SK-N-SH treated with all-trans-retinoic acid at 6 μM for 48 hours (cell line): ENCODE results near the gene GALNT13.

Experiments used
- ATAC-seq: fragments of 200-7000 bp; cut with Tn5 transposase; 3 replicates; pipeline ENCODE4 v1.9.1; 2020; ENCODE audit warnings: mild to moderate bottlenecking, moderate library complexity
- ARNTL ChIP-seq: fragments of 450-650 bp; formaldehyde crosslinking; IDR thresholded peaks from 2 replicates; pipeline ENCODE4 v1.5.0; 2020; ENCODE audit warnings: low read depth, mild to moderate bottlenecking, moderate library complexity, borderline replicate concordance
- BACH2 ChIP-seq: fragments of 250-450 bp; sonication (Bioruptor Pico); IDR thresholded peaks from 2 replicates; pipeline ENCODE4 v1.9.0; 2021; ENCODE audit warnings: mild to moderate bottlenecking, borderline replicate concordance
- CREB5 ChIP-seq: fragments of 250-450 bp; sonication (Bioruptor Pico); IDR thresholded peaks from 2 replicates; pipeline ENCODE4 v1.5.1; 2020; ENCODE audit warnings: low read depth, mild to moderate bottlenecking, moderate library complexity
- CSDC2 ChIP-seq: fragments of 250-450 bp; sonication (Bioruptor Pico); IDR thresholded peaks from 2 replicates; pipeline ENCODE4 v1.5.0; 2020; ENCODE audit warnings: mild to moderate bottlenecking, moderate library complexity
- CSRNP3 ChIP-seq: fragments of 250-450 bp; sonication (Bioruptor Pico); IDR thresholded peaks from 2 replicates; pipeline ENCODE4 v1.5.1; 2021; ENCODE audit warnings: mild to moderate bottlenecking, moderate library complexity
- ESRRG ChIP-seq: fragments of 250-450 bp; sonication (Bioruptor Pico); IDR thresholded peaks from 2 replicates; pipeline ENCODE4 v1.6.1; 2021; ENCODE audit warnings: mild to moderate bottlenecking
- ISL1 ChIP-seq: fragments of 250-450 bp; sonication (Bioruptor Pico); IDR thresholded peaks from 2 replicates; pipeline ENCODE4 v2.1.2; 2022; ENCODE audit warnings: mild to moderate bottlenecking, moderate library complexity
- OSR1 ChIP-seq: fragments of 250-450 bp; sonication (Bioruptor Pico); IDR thresholded peaks from 2 replicates; pipeline ENCODE4 v1.8.0; 2022; ENCODE audit warnings: moderate library complexity, mild to moderate bottlenecking, inconsistent platforms
- PATZ1 ChIP-seq: fragments of 250-450 bp; sonication (Bioruptor Pico); IDR thresholded peaks from 2 replicates; pipeline ENCODE4 v1.8.0; 2020; ENCODE audit warnings: mild to moderate bottlenecking, moderate library complexity, borderline replicate concordance
- POU6F1 ChIP-seq: fragments of 250-450 bp; sonication (Bioruptor Pico); IDR thresholded peaks from 2 replicates; pipeline ENCODE4 v1.8.0; 2021; ENCODE audit warnings: low read depth, mild to moderate bottlenecking, moderate library complexity, borderline replicate concordance
- PPARA ChIP-seq: fragments of 250-450 bp; sonication (Bioruptor Pico); IDR thresholded peaks from 2 replicates; pipeline ENCODE4 v1.5.0; 2020; ENCODE audit warnings: mild to moderate bottlenecking, borderline replicate concordance
- RARB ChIP-seq: fragments of 250-450 bp; sonication (Bioruptor Pico); IDR thresholded peaks from 2 replicates; pipeline ENCODE4 v1.8.0; 2021; ENCODE audit warnings: mild to moderate bottlenecking, moderate library complexity
- SNAI2 ChIP-seq: fragments of 250-450 bp; sonication (Bioruptor Pico); IDR thresholded peaks from 2 replicates; pipeline ENCODE4 v1.5.0; 2020; ENCODE audit warnings: mild to moderate bottlenecking, moderate library complexity
- TCF4 ChIP-seq: fragments of 250-450 bp; sonication (Bioruptor Pico); IDR thresholded peaks from 2 replicates; pipeline ENCODE4 v1.8.0; 2021; ENCODE audit warnings: mild to moderate bottlenecking, moderate library complexity, borderline replicate concordance
- TSHZ2 ChIP-seq: fragments of 250-450 bp; sonication (Bioruptor Pico); IDR thresholded peaks from 2 replicates; pipeline ENCODE4 v1.5.0; 2020; ENCODE audit warnings: mild to moderate bottlenecking, moderate library complexity
- ZC3H10 ChIP-seq: fragments of 250-450 bp; sonication (Bioruptor Pico); IDR thresholded peaks from 2 replicates; pipeline ENCODE4 v1.5.1; 2021; ENCODE audit warnings: mild to moderate bottlenecking, moderate library complexity
- ZFP3 ChIP-seq: fragments of 250-450 bp; sonication (Bioruptor Pico); IDR thresholded peaks from 2 replicates; pipeline ENCODE4 v1.5.0; 2020; ENCODE audit warnings: mild to moderate bottlenecking, moderate library complexity
- ZNF565 ChIP-seq: fragments of 450-650 bp; formaldehyde crosslinking; conservative IDR thresholded peaks from 2 replicates; pipeline ENCODE4 v1.5.0; 2020; ENCODE audit warnings: low read depth, mild to moderate bottlenecking, moderate library complexity
- ZNF70 ChIP-seq: fragments of 450-650 bp; formaldehyde crosslinking; IDR thresholded peaks from 2 replicates; pipeline ENCODE4 v1.5.0; 2020; ENCODE audit warnings: mild to moderate bottlenecking, moderate library complexity
- ZNF8 ChIP-seq: fragments of 450-650 bp; formaldehyde crosslinking; IDR thresholded peaks from 2 replicates; pipeline ENCODE4 v1.5.0; 2020; ENCODE audit warnings: mild to moderate bottlenecking, moderate library complexity

The GALNT13 gene

GRCh38 chr2:153828335-153828734 lies 43.4 kb upstream of the GALNT13 start:
- no peak for ATAC-seq
- TF ChIP-seq PATZ1 (CRISPR knock-in tag) (no peak), POU6F1 (CRISPR knock-in tag) (no peak), ZFP3 (CRISPR knock-in tag) (no peak), TCF4 (CRISPR knock-in tag) (no peak), RARB (no peak), ZC3H10 (CRISPR knock-in tag) (no peak), CSDC2 (CRISPR knock-in tag) (no peak), CSRNP3 (CRISPR knock-in tag) (no peak), ESRRG (no peak), ZNF565 (CRISPR knock-in tag) (no peak)

GRCh38 chr2:153834662-153835061 lies 37.1 kb upstream of the GALNT13 start:
- ATAC-seq: no peak
- no peak for TF ChIP-seq BACH2 (CRISPR knock-in tag)
- TF ChIP-seq ISL1 (CRISPR knock-in tag): no peak
- TF ChIP-seq OSR1 (CRISPR knock-in tag): no peak
- no peak for TF ChIP-seq PPARA

GRCh38 chr2:153858250-153858649 lies 13.5 kb upstream of the GALNT13 start:
- TF ChIP-seq ZFP3 (CRISPR knock-in tag): no peak
- TF ChIP-seq ARNTL (CRISPR knock-in tag): no peak
- TF ChIP-seq BACH2 (CRISPR knock-in tag): no peak
- no peak for TF ChIP-seq ZNF8 (CRISPR knock-in tag)
- TF ChIP-seq ZNF70 (CRISPR knock-in tag): no peak
- TF ChIP-seq CSRNP3 (CRISPR knock-in tag): no peak
- TF ChIP-seq TSHZ2 (CRISPR knock-in tag): no peak
- no peak for TF ChIP-seq POU6F1 (CRISPR knock-in tag)
- no peak for TF ChIP-seq CREB5 (CRISPR knock-in tag)
- no peak for TF ChIP-seq SNAI2
- no peak for ATAC-seq
